Stimulated activated naive B cell treated with anti-CD40 and anti-IgM and Interleukin-4, amounts not matched to agents 10 μg/mL and 1 μg/mL and 100 μg/mL, for 72 hours (primary cell): ENCODE data around the gene CTIF.

Experiments
- ATAC-seq, 2 donors: fragments of 150-1000 bp; cut with Tn5 transposase; replicated peaks; 2 replicates each; pipeline ENCODE4 v1.10.0; 2021; ENCODE audit warnings: moderate library complexity in 1 of 2
- DNase-seq: peaks from one replicate; pipeline ENCODE4 v3.0.0; 2021
- H3K27ac Mint-ChIP-seq: one replicate; pipeline ENCODE4 v1.8.0; 2022; ENCODE audit warnings: mild to moderate bottlenecking, mixed read lengths
- H3K27me3 Mint-ChIP-seq, 2 donors: one replicate each; pipeline ENCODE4 v1.8.0; 2022; ENCODE audit warnings: mixed read lengths in 2 of 2
- H3K36me3 Mint-ChIP-seq, 2 donors: one replicate each; pipeline ENCODE4 v1.8.0; 2022; ENCODE audit warnings: mixed read lengths in 2 of 2, mild to moderate bottlenecking in 1 of 2
- H3K4me1 Mint-ChIP-seq, 2 donors: one replicate each; pipeline ENCODE4 v1.8.0; 2022; ENCODE audit warnings: mixed read lengths in 2 of 2, mild to moderate bottlenecking in 1 of 2
- H3K4me3 Mint-ChIP-seq, 2 donors: one replicate each; pipeline ENCODE4 v1.8.0; 2022; ENCODE audit warnings: mild to moderate bottlenecking in 2 of 2, mixed read lengths in 2 of 2, moderate library complexity in 1 of 2
- H3K9me3 Mint-ChIP-seq, 2 donors: one replicate each; pipeline ENCODE4 v1.8.0; 2022; ENCODE audit warnings: mixed read lengths in 2 of 2, mild to moderate bottlenecking in 1 of 2

Gene CTIF

DNA sequence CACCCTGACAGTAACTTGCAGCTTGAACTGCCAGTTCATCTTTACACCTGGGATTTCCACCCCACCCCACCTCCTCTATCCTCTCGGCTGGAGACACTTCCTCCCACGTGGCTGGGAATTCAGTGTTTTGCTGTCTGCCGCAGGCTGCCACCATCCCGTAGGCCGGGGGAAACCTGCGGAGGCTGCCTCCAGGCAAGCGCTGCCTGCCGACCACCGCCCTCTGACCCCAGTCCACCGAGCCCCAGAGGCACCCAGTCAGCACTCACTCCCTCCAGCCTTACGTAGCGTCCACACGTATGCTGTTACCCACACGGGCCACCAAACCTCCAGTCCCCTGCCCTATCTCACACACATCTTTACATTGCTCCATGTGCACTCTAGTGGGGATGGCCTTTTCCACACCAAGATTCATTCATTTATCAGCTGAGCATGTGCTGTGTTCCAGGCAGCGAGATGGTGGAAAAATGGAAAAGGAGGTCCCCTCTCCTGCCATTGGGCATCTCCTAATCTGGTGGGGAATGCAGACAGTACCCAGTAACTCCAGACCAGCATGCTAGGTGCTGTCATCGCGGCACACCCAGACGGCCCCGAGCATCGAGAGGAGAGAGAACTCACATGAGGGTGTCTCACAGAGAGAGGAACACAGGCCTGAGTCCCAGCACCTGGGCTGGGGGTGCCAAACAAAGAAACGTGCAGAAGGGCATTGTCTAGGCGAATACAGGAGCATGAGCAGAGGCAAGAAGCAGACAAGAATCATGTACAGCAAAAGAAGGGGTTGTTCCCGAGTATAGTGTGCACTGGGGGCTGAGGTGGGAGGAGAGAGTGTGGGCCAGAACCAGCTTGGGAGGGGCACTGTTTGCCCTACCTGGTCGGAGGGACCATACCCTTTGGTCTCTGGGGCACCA is 245.0 kb downstream of the CTIF start:
- H3K27ac Mint-ChIP-seq: peak overlapping the region; percentile 37
- ATAC-seq (no peak), DNase-seq (no peak)
- H3K27me3 Mint-ChIP-seq: no peaks in the 10 kb centered on the region
- no peaks in the 10 kb centered on the region for H3K9me3 Mint-ChIP-seq
- H3K4me3 Mint-ChIP-seq: peak overlapping the region; percentile 39 to 53
- H3K4me1 Mint-ChIP-seq: peaks cover 71 to 100% of the 10 kb centered on the region in 2 donors
- H3K36me3 Mint-ChIP-seq: peaks cover 0 to 5% of the 10 kb centered on the region in 2 donors

DNA sequence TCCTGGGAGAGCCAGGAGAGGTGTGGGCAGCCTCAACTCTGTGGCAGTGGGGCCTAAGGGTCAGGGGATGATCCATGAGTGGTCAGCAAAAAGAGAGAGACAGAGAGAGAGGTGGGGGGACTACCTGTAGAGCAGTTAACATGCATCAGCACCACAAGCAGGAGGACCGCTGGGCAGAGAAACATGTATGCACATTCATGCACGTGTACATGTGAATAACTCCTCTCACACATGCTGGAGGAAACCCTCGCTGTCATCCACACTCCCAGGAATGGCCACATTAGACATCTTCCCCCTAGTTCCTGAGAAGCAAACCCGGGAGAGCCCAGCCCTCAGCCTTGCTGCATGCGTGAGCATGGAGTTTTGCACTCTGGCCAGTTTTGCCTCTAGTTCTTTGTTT is 245.8 kb downstream of the CTIF start:
- DNase-seq (no peak), ATAC-seq (peak; percentile 10 to 15)
- peaks cover 73 to 96% of the 10 kb centered on the region in 2 donors for H3K4me1 Mint-ChIP-seq
- peak overlapping the region; percentile 50 to 53 for H3K4me3 Mint-ChIP-seq
- no peaks in the 10 kb centered on the region for H3K9me3 Mint-ChIP-seq
- H3K36me3 Mint-ChIP-seq: peaks cover 5% of the 10 kb centered on the region in 2 donors
- H3K27ac Mint-ChIP-seq: peak overlapping the region; percentile 80
- no peaks in the 10 kb centered on the region for H3K27me3 Mint-ChIP-seq

DNA sequence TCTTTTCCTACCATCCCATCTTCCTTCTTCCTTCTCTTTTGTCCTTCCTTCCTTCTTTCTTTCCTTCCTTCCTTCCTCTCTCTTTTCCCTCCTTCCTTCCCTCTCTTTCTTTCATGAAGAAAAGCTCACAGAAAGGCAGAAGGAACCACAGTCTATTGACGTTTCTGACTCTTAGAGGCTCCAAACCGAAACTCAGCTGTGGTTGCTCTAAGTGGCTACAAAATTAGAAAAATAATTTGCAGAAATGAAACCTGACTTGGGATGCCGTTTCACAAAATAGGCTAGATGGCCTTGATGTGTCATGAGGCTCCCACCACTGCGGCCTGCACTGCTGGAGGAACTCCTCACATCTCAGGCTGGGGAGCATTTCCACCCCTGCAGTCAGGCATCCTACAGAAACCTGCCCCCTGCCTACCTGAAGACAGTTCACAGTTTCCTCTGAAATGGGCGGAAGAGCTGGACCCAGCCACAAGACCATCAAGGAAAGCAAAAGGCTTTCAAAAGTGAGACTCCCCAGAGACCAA is 246.3 kb downstream of the CTIF start:
- DNase-seq: peak; percentile 72
- ATAC-seq: peak; percentile 77 to 82

DNA sequence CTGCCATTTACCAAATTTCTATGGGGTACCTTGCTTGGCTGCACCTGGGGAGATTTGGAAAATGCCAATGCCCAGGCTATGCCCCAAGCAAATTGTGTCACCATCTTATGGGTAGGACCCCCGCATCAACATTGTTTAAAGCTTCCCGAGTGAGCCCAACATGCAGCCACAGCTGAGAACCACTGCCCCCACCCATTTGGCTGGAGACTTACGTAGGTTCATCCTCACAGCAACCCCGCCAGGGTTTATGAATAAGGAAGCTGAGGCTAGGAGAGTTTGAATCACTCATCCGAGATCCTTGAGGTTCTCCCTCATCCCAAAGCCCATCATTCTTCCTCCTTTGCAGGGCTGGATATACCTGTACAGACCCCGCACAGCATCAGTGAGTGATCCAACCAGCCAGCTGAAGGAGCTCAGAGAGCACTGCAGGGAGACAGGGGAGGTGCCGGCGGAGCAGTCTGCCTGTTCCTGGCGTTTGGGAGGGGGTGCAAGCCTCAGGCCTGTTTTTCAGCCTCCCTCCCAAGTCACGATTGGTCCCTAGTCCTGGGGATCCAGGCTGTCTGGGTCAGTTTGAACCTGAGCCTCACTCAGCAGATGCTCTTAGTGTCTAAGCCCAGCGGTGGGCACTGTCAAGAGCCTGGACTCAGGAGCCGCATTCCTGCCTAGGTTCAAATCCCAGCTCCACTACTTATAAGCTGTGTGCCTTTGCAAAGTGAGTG is 247.1 kb downstream of the CTIF start:
- Mint-ChIP-seq H3K4me1 (peaks cover 70 to 96% of the 10 kb centered on the region in 2 donors), H3K9me3 (no peaks in the 10 kb centered on the region), H3K36me3 (peaks cover 5 to 14% of the 10 kb centered on the region in 2 donors), H3K27ac (peak overlapping the region; percentile 53), H3K27me3 (no peaks in the 10 kb centered on the region), H3K4me3 (peak overlapping the region in 1 of 2 donors; percentile 44)
- DNase-seq (no peak), ATAC-seq (no peak)

More for the DNA sequence above, 246.3 kb downstream of the CTIF start:
- Mint-ChIP-seq H3K4me1 (peaks cover 70 to 96% of the 10 kb centered on the region in 2 donors), H3K36me3 (peaks cover 5 to 9% of the 10 kb centered on the region in 2 donors), H3K4me3 (peak overlapping the region; percentile 39 to 50), H3K27ac (peak overlapping the region; percentile 80), H3K9me3 (no peaks in the 10 kb centered on the region), H3K27me3 (no peaks in the 10 kb centered on the region)

DNA sequence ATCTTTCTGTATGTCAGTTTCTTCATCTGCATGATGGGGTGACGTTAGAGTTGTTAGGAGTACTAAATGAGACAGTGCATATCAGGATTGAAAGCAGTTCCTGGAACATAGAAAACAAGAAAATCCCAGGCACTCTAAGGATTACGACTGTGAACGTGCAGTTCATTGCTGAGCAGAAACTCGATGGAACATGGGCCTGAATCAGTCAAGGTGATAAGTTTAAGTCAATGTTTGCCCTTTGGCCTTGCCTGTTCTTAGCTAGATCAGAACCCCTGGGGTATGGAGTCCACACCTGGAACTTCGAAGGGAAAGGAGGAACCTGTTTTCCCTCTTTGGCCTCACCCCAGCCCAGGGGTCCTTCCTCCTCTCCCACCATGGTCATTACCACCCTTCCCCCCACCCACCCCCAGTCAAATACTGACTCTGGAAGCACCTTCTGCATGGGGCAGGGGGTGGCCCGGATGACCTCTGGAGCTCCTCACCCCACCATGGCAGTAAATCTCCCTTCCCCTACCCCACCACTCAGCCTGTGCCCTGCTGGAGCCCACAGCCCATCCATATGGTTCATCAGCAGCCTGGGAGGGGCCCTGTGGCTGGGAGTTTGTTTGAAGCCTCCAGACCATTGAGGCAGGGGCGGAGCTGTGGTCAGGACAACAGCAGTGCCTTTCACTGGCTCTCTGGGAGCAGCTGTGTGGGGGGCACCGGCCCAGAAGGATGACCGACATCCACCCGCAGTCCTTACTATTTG is 247.8 kb downstream of the CTIF start:
- Mint-ChIP-seq H3K36me3 (peaks cover 5 to 15% of the 10 kb centered on the region in 2 donors), H3K27me3 (no peaks in the 10 kb centered on the region), H3K4me1 (peaks cover 68 to 96% of the 10 kb centered on the region in 2 donors), H3K27ac (peak overlapping the region; percentile 57), H3K4me3 (no peak overlapping the region), H3K9me3 (no peaks in the 10 kb centered on the region)
- ATAC-seq (no peak), DNase-seq (no peak)

DNA sequence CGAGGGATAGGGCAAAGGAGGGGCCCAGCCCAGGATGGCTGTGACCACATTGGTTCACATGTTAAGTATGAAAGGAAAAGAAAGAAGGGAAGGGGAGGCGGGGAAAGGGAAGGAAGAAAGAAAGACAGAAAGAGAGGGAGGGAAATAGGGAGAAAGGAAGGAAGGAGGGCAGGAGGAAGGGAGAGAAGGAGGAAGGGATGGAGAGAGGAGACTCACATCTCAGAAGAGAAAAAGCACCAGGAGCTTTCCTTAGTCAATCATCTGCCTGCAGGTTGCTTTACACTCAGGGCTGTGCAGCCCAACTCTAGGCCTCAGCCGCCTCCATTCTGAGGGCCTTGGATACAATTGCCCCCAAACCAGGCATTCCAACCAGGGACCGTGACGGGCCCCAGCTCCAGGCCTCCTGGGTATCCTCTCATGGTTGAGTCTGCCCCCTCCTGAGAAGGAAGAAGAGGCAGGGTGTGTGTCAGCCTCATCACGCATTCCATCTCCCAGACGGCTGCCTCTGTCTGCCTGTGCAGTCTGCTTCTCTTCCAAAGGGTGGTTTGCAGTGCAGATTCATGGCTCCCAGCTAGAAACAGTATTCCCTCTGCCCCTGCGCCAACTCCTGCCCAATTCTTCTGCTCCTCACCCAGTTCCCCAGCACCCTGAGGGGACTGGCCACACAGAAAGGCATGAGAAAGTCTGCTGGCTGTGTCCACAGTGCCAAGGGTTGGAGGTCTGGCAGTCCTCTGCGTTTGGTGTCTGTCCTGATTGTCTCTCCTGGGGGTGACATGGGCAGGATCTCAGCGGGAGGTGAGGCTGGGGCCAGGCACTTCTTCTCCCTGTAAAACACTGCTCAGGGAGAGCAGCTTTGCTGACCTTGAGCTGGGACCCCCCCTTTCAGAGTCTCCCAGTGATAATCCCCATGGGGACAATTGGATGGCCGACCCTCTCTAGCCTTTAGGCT is 248.6 kb downstream of the CTIF start:
- H3K27me3 Mint-ChIP-seq: no peaks in the 10 kb centered on the region
- DNase-seq (no peak), ATAC-seq (no peak)
- peak overlapping the region; percentile 60 for H3K27ac Mint-ChIP-seq
- H3K9me3 Mint-ChIP-seq: no peaks in the 10 kb centered on the region
- H3K36me3 Mint-ChIP-seq: peaks cover 7 to 18% of the 10 kb centered on the region in 2 donors
- H3K4me1 Mint-ChIP-seq: peaks cover 67 to 90% of the 10 kb centered on the region in 2 donors
- no peak overlapping the region for H3K4me3 Mint-ChIP-seq

DNA sequence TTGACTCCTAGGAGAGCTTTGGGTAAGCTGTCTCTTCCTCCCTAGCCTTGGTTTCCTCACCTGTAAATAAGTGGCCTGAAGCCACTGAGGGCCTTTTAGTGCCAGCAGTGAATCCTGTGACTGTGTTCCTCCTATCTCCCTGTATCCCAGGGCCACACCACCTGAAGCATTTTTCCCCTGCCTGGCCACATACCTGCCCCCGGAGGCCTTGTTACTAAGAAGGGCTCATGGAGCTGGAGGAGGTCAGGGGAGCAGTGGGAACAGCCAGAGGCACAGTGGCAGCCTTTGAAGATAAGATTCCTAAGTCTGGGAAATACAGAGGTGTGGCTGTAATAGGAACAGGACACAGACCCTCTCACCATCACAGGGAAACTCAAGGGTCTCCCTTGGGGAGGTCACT is 249.5 kb downstream of the CTIF start:
- Mint-ChIP-seq H3K4me1 (peaks cover 62 to 81% of the 10 kb centered on the region in 2 donors), H3K27ac (no peak overlapping the region)
- ATAC-seq: no peak

DNA sequence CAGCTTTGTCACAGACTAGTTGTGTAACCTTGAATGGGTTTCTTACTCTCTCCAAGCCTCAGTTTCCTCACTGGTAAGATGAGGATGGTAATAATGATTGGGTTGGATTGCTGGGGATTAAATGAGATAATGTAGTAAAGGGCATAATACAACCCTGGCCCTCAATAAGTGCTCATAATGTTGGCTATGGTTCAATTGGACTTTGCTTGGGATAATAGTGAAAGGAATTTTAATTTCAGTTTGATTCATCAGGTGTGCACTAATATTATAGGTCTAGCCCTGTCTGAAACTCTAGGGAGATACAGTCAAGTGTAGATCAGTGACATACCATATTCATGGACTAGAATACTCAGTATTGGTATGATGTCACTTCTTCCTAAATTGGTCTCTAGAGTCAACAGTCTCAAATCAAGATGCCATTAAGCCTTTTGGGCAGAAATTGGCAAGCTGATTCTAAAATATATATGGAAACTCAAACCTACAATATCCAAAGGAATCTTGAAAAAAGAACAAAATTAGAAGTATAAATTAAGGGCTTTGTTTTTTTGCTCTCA is 250.5 kb downstream of the CTIF start:
- H3K36me3 Mint-ChIP-seq: peaks cover 5 to 25% of the 10 kb centered on the region in 2 donors
- H3K4me3 Mint-ChIP-seq: no peak overlapping the region
- H3K27ac Mint-ChIP-seq: no peak overlapping the region

More for the DNA sequence above, 249.5 kb downstream of the CTIF start:
- Mint-ChIP-seq H3K36me3 (peaks cover 7 to 20% of the 10 kb centered on the region in 2 donors), H3K9me3 (no peaks in the 10 kb centered on the region), H3K4me3 (no peak overlapping the region), H3K27me3 (no peaks in the 10 kb centered on the region)
- no peak for DNase-seq

DNA sequence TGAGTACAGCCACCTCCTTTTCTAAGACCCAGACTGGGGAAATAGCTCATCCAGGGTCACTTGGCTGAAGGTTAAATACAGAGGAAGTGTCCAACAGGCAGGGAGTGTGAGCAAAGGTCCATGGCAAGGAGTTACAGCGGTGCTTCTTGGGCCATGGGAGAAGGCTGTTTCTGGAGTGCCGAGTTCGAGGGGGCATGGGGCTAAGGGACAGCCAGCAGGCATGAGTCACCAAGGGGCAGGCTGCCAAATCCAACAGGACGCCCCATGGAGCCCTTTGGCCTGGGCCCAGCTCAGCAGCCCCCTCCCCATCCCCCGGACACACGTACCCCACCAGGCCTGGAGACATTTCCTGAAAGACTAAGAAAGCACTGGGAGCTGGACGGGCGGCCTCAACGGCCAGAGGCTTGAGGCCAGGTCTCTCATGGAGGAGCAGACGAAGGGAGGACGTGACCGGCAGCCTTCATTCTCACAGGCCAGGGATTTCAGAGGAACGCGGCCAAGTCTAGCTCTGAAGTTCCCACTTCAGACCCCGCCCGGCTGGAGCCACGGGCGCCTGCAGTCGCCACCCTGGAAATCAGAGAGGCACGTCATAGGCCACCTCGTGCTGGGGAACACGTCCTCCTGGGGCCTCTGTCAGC is 251.5 kb downstream of the CTIF start:
- Mint-ChIP-seq H3K9me3 (no peaks in the 10 kb centered on the region), H3K4me3 (no peak overlapping the region), H3K27ac (peak overlapping the region; percentile 83), H3K4me1 (peaks cover 49 to 62% of the 10 kb centered on the region in 2 donors), H3K36me3 (peaks cover 5 to 28% of the 10 kb centered on the region in 2 donors), H3K27me3 (no peaks in the 10 kb centered on the region)
- ATAC-seq (no peak), DNase-seq (no peak)

More for the DNA sequence above, 250.5 kb downstream of the CTIF start:
- H3K4me1 Mint-ChIP-seq: peaks cover 53 to 72% of the 10 kb centered on the region in 2 donors
- DNase-seq: no peak
- no peaks in the 10 kb centered on the region for H3K9me3 Mint-ChIP-seq
- no peak for ATAC-seq
- H3K27me3 Mint-ChIP-seq: no peaks in the 10 kb centered on the region

DNA sequence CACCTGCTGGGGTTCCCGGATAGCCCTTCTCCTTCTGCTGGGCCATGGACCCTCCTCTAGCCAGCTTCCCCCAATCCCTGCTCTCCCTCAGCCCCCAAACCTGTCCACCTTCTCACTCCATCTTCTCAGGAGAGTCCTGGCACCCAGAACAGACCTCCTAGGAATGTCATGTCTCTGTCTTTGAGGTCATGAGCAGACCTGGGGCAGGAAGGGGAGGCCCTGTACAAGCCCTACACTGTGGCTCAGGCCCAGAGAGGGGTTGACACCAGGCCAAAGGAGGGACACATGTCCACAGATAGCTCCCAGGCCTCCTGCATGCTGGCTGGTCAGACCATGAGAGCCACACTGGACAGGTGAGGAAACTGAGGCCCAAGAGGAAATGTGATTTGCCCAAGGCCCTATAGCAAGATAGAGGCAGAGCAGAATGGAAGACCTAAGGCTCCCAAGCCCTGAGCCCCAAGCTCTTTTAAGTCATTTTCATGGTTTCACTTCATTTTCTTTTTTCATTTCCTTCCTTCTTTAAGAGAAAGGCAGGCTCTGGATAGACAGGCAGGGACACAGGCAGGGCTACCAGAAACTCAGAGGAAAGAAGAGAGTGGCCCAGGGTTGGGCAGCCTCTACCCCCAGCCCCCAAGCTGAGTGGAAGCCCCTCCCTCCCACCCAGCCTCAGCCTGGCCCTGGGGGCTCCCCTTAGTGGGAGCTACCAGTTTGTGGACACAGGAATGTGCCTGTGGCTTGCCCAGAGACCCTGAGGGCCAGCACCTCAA is 252.2 kb downstream of the CTIF start:
- Mint-ChIP-seq H3K4me1 (peaks cover 45 to 55% of the 10 kb centered on the region in 2 donors), H3K4me3 (no peak overlapping the region), H3K36me3 (peaks cover 5 to 28% of the 10 kb centered on the region in 2 donors), H3K9me3 (no peaks in the 10 kb centered on the region), H3K27me3 (no peaks in the 10 kb centered on the region), H3K27ac (peak overlapping the region; percentile 83)
- ATAC-seq (peak; percentile 78 to 80), DNase-seq (no peak)

DNA sequence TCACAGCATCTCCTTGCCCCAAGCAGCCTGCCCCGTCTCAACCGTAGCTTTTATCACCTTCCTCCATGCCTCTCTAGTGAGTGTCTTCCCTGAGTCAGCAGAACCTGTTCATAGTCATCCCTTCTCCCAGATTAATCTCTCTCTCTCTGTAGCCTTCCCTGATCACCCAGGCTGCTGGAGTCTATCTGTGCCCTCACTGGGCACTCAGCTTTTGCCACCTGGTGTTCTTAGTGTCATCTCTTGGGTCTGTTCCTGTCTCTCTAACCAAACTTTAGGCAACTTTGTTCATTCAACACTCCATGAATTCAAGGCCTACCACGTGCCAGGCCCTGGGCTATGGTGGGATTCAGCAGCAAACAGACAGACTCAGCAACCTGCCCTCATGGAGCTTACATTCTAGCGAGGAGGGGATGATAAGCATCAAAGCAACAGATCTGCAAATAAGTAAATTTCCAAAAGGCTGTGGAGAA is 252.8 kb downstream of the CTIF start:
- Mint-ChIP-seq H3K4me1 (peaks cover 39 to 51% of the 10 kb centered on the region in 2 donors), H3K27ac (peak overlapping the region; percentile 73), H3K9me3 (no peaks in the 10 kb centered on the region), H3K4me3 (peak overlapping the region in 1 of 2 donors; percentile 42), H3K27me3 (no peaks in the 10 kb centered on the region), H3K36me3 (peaks cover 5 to 33% of the 10 kb centered on the region in 2 donors)
- no peak for DNase-seq
- ATAC-seq: no peak

DNA sequence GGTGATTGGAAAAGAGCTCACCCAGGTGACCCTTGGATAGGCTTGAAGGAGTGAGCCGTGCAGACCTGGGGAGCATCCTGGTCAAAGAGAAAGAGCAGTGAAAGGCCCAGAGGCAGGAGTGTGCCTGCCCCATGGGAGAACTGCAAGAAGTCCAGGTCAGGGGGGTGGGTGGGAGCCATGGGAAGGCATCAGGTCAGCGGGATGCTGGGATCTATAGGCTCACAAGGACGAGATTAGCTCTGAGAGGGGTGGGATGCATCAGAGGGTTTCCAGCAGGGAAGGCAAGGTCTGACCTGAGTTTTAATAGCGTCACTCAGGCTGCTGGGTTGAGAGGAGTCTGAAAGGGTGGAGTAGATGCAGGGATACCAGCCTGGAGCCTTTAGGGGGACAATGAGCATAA is 253.3 kb downstream of the CTIF start:
- no peak for ATAC-seq
- no peak for DNase-seq

More for the DNA sequence above, 253.3 kb downstream of the CTIF start:
- Mint-ChIP-seq H3K4me3 (no peak overlapping the region), H3K27ac (peak overlapping the region; percentile 73), H3K9me3 (no peaks in the 10 kb centered on the region), H3K27me3 (no peaks in the 10 kb centered on the region), H3K36me3 (peaks cover 3 to 33% of the 10 kb centered on the region in 2 donors), H3K4me1 (peaks cover 36 to 51% of the 10 kb centered on the region in 2 donors)
